GM23338 (cell line): ENCODE results near the gene SRRD. TPM values are rescaled to one million over a fixed set of nuclear protein-coding genes. Genes with fewer than 3 reads are reported as not detected.

ENCODE experiments used
- ATAC-seq: fragments of 200-7000 bp; cut with Tn5 transposase; 3 replicates; pipeline ENCODE4 v1.9.1; 2020
- DNase-seq: peaks from one replicate; pipeline ENCODE4 v3.0.0-alpha.2; 2015; ENCODE audit warnings: low spot score
- H2AFZ ChIP-seq: fragments of 200-600 bp; sonication (generic); 2 replicates; pipeline ENCODE4 v1.8.0; 2016; ENCODE audit warnings: antibody characterized with exemption, mild to moderate bottlenecking, moderate library complexity
- H3F3A ChIP-seq: fragments of 200-600 bp; sonication (generic); replicated peaks from 2 replicates; pipeline ENCODE4 v1.8.0; 2017; ENCODE audit warnings: antibody characterized with exemption, mixed run types, low read depth
- H3K27ac ChIP-seq: fragments of 200-600 bp; sonication (generic); 2 replicates; pipeline ENCODE4 v1.6.1; 2016; ENCODE audit warnings: low read depth
- H3K27me3 ChIP-seq: fragments of 200-600 bp; sonication (generic); 2 replicates; pipeline ENCODE4 v1.8.0; 2016; ENCODE audit warnings: mild to moderate bottlenecking, mixed run types, moderate library complexity; ENCODE audit not compliant: insufficient read depth
- H3K36me3 ChIP-seq: fragments of 200-600 bp; sonication (generic); 2 replicates; pipeline ENCODE4 v1.8.0; 2016; ENCODE audit warnings: mild to moderate bottlenecking; ENCODE audit not compliant: insufficient read depth
- H3K4me1 ChIP-seq: fragments of 200-600 bp; sonication (generic); 2 replicates; pipeline ENCODE4 v1.8.0; 2016; ENCODE audit warnings: mild to moderate bottlenecking, moderate library complexity; ENCODE audit not compliant: insufficient read depth
- H3K4me2 ChIP-seq: fragments of 200-600 bp; sonication (generic); 2 replicates; pipeline ENCODE4 v1.7.1; 2017; ENCODE audit warnings: mixed run types
- H3K4me3 ChIP-seq: fragments of 200-600 bp; sonication (generic); 2 replicates; pipeline ENCODE4 v1.6.1; 2016; ENCODE audit warnings: mixed run types
- H3K79me2 ChIP-seq: fragments of 200-600 bp; sonication (generic); replicated peaks from 2 replicates; pipeline ENCODE4 v1.8.0; 2017; ENCODE audit warnings: mild to moderate bottlenecking; ENCODE audit not compliant: insufficient read depth
- H3K9me2 ChIP-seq: fragments of 200-600 bp; sonication (generic); 2 replicates; pipeline ENCODE4 v1.8.0; 2017; ENCODE audit not compliant: insufficient read depth
- H4K20me1 ChIP-seq: fragments of 200-600 bp; sonication (generic); replicated peaks from 2 replicates; pipeline ENCODE4 v1.8.0; 2017; ENCODE audit warnings: mild to moderate bottlenecking; ENCODE audit not compliant: insufficient read depth
- H3K27ac Mint-ChIP-seq: 2 replicates; pipeline ENCODE4 v1.8.0; 2020; ENCODE audit warnings: inconsistent platforms, mild to moderate bottlenecking, moderate library complexity, mixed read lengths
- H3K27me3 Mint-ChIP-seq: 3 replicates; pipeline ENCODE4 v1.8.0; 2022; ENCODE audit warnings: low read depth, mild to moderate bottlenecking, moderate library complexity, mixed read lengths, inconsistent platforms; ENCODE audit not compliant: insufficient read depth, poor library complexity
- H3K36me3 Mint-ChIP-seq: 3 replicates; pipeline ENCODE4 v1.8.0; 2021; ENCODE audit warnings: low read depth, mild to moderate bottlenecking, inconsistent platforms, moderate library complexity, mixed read lengths
- H3K4me1 Mint-ChIP-seq: 3 replicates; pipeline ENCODE4 v1.8.0; 2020; ENCODE audit warnings: mild to moderate bottlenecking, inconsistent platforms, mixed read lengths
- H3K4me3 Mint-ChIP-seq: 3 replicates; pipeline ENCODE4 v1.8.0; 2021; ENCODE audit warnings: moderate library complexity, mild to moderate bottlenecking, inconsistent platforms, mixed read lengths
- H3K9me3 Mint-ChIP-seq: 3 replicates; pipeline ENCODE4 v1.8.0; 2020; ENCODE audit warnings: moderate library complexity, mild to moderate bottlenecking, inconsistent platforms, mixed read lengths
- EZH2 ChIP-seq: fragments of 200-600 bp; sonication (generic); IDR thresholded peaks from one replicate; pipeline ENCODE4 v1.8.0; 2017; ENCODE audit warnings: antibody characterized with exemption, mild to moderate bottlenecking, low read depth; ENCODE audit not compliant: unreplicated experiment
- POLR2AphosphoS5 ChIP-seq: IDR thresholded peaks from 2 replicates; pipeline ENCODE4 v1.6.1; 2016; ENCODE audit warnings: antibody characterized with exemption, low read depth
- STAT1 ChIP-seq: IDR thresholded peaks from one replicate; pipeline ENCODE4 v1.6.1; 2016; ENCODE audit warnings: antibody characterized with exemption; ENCODE audit not compliant: unreplicated experiment
- ZNF114 ChIP-seq: fragments of 250-450 bp; sonication (Bioruptor Pico); IDR thresholded peaks from 2 replicates; pipeline ENCODE4 v1.5.0; 2020; ENCODE audit warnings: mild to moderate bottlenecking, moderate library complexity
- ZNF331 ChIP-seq: fragments of 250-450 bp; sonication (Bioruptor Pico); IDR thresholded peaks from 2 replicates; pipeline ENCODE4 v1.5.0; 2020; ENCODE audit warnings: low read depth, mild to moderate bottlenecking, moderate library complexity
- polyA plus RNA-seq: library from polyadenylated mRNA; unstranded; fragments of >200 nt; fragmentation: Nextera tagmentation; extraction: Ambion mirVana; gene quantifications from 2 replicates; pipeline ENCODE4 v1.2.1, GENCODE V29; 2016
- total RNA-seq: library from RNA; depleted of rRNA; stranded (reverse); fragments of >200 nt; shearing (Covaris generic); gene quantifications from 2 replicates; pipeline ENCODE4 v1.2.3, GENCODE V29; 2014
- TF ChIP-seq, protein P1 (sequence below): IDR thresholded peaks from 2 replicates; pipeline ENCODE4 v1.6.1; 2016; ENCODE audit warnings: antibody characterized with exemption
- TF ChIP-seq, protein P2 (sequence below): IDR thresholded peaks from one replicate; pipeline ENCODE4 v1.6.1; 2018; ENCODE audit warnings: antibody characterized with exemption; ENCODE audit not compliant: unreplicated experiment
- TF ChIP-seq, protein P3 (sequence below), 2 experiments: fragments of 200-600 bp in 1 of 2; sonication (generic) in 1 of 2; conservative IDR thresholded peaks; 2 replicates each; pipeline versions ENCODE4 v1.5.1 to v1.6.1; 2016 to 2017; ENCODE audit warnings: antibody characterized with exemption in 2 of 2, low read depth in 2 of 2, mild to moderate bottlenecking in 2 of 2, moderate library complexity in 1 of 2
- TF ChIP-seq, protein P4 (sequence below): fragments of 250-450 bp; sonication (Bioruptor Pico); IDR thresholded peaks from 2 replicates; pipeline ENCODE4 v1.5.0; 2020; ENCODE audit warnings: mild to moderate bottlenecking, moderate library complexity

SRRD gene
- total and polyA plus RNA-seq, 2 experiments from 2014 or later: 17.8 to 23.2 TPM

DNA sequence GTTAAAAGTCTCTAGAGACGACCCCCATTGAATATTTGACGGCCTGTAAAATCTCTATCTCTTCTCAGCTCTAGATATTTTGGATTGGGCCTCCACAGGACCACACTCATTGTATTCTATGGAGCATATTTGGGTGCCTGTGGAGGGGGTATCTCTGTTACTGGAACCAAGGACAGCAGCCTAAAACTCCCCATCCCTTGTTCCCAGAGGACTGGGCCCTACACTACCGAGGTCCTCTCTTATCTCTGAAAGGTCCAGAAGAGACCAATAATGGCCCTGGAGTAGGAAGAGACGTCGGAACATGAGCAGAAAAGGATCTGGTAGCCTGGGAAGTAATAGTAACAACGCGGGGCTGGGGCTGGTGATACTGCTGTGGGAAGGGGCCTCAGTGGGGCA lies 636 bp upstream of the SRRD start:
- peaks cover 14% of the 10 kb centered on the region for H3K36me3 ChIP-seq
- H3K27ac Mint-ChIP-seq: peak overlapping the region; percentile 98
- DNase-seq (no peak), ATAC-seq (peak; percentile 17)
- H3K27me3 Mint-ChIP-seq: peaks cover 2% of the 10 kb centered on the region
- peak overlapping the region; percentile 98 for H3K4me3 Mint-ChIP-seq
- peaks cover 27% of the 10 kb centered on the region for H3K4me1 ChIP-seq
- H3K4me2 ChIP-seq: peak overlapping the region; percentile 100
- H3K4me3 ChIP-seq: peak overlapping the region; percentile 99
- H3K36me3 Mint-ChIP-seq: peaks cover 22% of the 10 kb centered on the region
- H3K4me1 Mint-ChIP-seq: peaks cover 43% of the 10 kb centered on the region
- TF ChIP-seq, protein P1, sequence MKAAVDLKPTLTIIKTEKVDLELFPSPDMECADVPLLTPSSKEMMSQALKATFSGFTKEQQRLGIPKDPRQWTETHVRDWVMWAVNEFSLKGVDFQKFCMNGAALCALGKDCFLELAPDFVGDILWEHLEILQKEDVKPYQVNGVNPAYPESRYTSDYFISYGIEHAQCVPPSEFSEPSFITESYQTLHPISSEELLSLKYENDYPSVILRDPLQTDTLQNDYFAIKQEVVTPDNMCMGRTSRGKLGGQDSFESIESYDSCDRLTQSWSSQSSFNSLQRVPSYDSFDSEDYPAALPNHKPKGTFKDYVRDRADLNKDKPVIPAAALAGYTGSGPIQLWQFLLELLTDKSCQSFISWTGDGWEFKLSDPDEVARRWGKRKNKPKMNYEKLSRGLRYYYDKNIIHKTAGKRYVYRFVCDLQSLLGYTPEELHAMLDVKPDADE: no peak
- TF ChIP-seq STAT1 (no peak), ZNF331 (CRISPR knock-in tag) (no peak)
- TF ChIP-seq, protein P2, sequence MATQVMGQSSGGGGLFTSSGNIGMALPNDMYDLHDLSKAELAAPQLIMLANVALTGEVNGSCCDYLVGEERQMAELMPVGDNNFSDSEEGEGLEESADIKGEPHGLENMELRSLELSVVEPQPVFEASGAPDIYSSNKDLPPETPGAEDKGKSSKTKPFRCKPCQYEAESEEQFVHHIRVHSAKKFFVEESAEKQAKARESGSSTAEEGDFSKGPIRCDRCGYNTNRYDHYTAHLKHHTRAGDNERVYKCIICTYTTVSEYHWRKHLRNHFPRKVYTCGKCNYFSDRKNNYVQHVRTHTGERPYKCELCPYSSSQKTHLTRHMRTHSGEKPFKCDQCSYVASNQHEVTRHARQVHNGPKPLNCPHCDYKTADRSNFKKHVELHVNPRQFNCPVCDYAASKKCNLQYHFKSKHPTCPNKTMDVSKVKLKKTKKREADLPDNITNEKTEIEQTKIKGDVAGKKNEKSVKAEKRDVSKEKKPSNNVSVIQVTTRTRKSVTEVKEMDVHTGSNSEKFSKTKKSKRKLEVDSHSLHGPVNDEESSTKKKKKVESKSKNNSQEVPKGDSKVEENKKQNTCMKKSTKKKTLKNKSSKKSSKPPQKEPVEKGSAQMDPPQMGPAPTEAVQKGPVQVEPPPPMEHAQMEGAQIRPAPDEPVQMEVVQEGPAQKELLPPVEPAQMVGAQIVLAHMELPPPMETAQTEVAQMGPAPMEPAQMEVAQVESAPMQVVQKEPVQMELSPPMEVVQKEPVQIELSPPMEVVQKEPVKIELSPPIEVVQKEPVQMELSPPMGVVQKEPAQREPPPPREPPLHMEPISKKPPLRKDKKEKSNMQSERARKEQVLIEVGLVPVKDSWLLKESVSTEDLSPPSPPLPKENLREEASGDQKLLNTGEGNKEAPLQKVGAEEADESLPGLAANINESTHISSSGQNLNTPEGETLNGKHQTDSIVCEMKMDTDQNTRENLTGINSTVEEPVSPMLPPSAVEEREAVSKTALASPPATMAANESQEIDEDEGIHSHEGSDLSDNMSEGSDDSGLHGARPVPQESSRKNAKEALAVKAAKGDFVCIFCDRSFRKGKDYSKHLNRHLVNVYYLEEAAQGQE: peak; percentile 20
- no peaks in the 10 kb centered on the region for H3K27me3 ChIP-seq
- H2AFZ ChIP-seq: peak overlapping the region; percentile 88
- peaks cover 20% of the 10 kb centered on the region for H3F3A ChIP-seq
- 0 out of 3 replicates have a peak, but pooled peaks cover 2% of the 10 kb centered on the region for H3K9me3 Mint-ChIP-seq
- peak overlapping the region; percentile 99 for H3K27ac ChIP-seq
- peaks cover 76% of the 10 kb centered on the region for H3K79me2 ChIP-seq
- no peaks in the 10 kb centered on the region for H3K9me2 ChIP-seq
- H4K20me1 ChIP-seq: peaks cover 9% of the 10 kb centered on the region; the same call in 1 of the 2 replicates

DNA sequence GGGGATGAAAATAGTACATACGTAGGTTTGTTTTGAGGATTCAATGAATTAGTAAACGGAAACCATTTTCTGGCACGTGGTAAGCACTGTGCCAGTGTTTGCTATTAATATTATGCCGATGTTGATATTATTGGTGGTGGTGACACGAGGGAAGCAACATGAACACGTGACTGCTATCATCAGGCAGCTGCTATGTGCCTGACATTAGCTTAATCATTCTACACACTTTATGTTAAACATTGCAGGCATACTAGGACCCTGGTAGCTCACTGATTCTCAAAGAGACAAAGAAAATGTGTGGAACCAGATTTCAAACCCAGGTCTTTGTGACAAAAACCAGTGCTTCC lies 656 bp downstream of the SRRD start:
- H4K20me1 ChIP-seq: peaks cover 9% of the 10 kb centered on the region; the same call in 1 of the 2 replicates
- H3K27ac ChIP-seq: peak overlapping the region; percentile 99
- H3F3A ChIP-seq: peaks cover 25% of the 10 kb centered on the region
- ATAC-seq (no peak), DNase-seq (peak; percentile 21)
- peaks cover 21% of the 10 kb centered on the region for H3K36me3 ChIP-seq
- H3K4me3 ChIP-seq: peak overlapping the region; percentile 99
- no peaks in the 10 kb centered on the region for H3K9me2 ChIP-seq
- peak overlapping the region; percentile 98 for H3K4me3 Mint-ChIP-seq
- H3K4me1 Mint-ChIP-seq: peaks cover 41% of the 10 kb centered on the region
- H3K79me2 ChIP-seq: peaks cover 67% of the 10 kb centered on the region
- H3K4me2 ChIP-seq: peak overlapping the region; percentile 97
- H3K27ac Mint-ChIP-seq: peak overlapping the region; percentile 90
- H3K27me3 ChIP-seq: no peaks in the 10 kb centered on the region
- peaks cover 27% of the 10 kb centered on the region for H3K36me3 Mint-ChIP-seq
- 0 out of 3 replicates have a peak, but pooled peaks cover 2% of the 10 kb centered on the region for H3K9me3 Mint-ChIP-seq
- H2AFZ ChIP-seq: peak overlapping the region; percentile 94
- H3K4me1 ChIP-seq: peaks cover 27% of the 10 kb centered on the region
- H3K27me3 Mint-ChIP-seq: peaks cover 2% of the 10 kb centered on the region
- TF ChIP-seq, protein P3, sequence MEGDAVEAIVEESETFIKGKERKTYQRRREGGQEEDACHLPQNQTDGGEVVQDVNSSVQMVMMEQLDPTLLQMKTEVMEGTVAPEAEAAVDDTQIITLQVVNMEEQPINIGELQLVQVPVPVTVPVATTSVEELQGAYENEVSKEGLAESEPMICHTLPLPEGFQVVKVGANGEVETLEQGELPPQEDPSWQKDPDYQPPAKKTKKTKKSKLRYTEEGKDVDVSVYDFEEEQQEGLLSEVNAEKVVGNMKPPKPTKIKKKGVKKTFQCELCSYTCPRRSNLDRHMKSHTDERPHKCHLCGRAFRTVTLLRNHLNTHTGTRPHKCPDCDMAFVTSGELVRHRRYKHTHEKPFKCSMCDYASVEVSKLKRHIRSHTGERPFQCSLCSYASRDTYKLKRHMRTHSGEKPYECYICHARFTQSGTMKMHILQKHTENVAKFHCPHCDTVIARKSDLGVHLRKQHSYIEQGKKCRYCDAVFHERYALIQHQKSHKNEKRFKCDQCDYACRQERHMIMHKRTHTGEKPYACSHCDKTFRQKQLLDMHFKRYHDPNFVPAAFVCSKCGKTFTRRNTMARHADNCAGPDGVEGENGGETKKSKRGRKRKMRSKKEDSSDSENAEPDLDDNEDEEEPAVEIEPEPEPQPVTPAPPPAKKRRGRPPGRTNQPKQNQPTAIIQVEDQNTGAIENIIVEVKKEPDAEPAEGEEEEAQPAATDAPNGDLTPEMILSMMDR (conservative IDR thresholded peaks at IDR 0.05; ENCODE audit: low read depth in 2 of 2): no peak
- TF ChIP-seq ZNF331 (CRISPR knock-in tag) (no peak), ZNF114 (CRISPR knock-in tag) (no peak), POLR2AphosphoS5 (no peak), EZH2 (no peak)
- TF ChIP-seq, protein P4, sequence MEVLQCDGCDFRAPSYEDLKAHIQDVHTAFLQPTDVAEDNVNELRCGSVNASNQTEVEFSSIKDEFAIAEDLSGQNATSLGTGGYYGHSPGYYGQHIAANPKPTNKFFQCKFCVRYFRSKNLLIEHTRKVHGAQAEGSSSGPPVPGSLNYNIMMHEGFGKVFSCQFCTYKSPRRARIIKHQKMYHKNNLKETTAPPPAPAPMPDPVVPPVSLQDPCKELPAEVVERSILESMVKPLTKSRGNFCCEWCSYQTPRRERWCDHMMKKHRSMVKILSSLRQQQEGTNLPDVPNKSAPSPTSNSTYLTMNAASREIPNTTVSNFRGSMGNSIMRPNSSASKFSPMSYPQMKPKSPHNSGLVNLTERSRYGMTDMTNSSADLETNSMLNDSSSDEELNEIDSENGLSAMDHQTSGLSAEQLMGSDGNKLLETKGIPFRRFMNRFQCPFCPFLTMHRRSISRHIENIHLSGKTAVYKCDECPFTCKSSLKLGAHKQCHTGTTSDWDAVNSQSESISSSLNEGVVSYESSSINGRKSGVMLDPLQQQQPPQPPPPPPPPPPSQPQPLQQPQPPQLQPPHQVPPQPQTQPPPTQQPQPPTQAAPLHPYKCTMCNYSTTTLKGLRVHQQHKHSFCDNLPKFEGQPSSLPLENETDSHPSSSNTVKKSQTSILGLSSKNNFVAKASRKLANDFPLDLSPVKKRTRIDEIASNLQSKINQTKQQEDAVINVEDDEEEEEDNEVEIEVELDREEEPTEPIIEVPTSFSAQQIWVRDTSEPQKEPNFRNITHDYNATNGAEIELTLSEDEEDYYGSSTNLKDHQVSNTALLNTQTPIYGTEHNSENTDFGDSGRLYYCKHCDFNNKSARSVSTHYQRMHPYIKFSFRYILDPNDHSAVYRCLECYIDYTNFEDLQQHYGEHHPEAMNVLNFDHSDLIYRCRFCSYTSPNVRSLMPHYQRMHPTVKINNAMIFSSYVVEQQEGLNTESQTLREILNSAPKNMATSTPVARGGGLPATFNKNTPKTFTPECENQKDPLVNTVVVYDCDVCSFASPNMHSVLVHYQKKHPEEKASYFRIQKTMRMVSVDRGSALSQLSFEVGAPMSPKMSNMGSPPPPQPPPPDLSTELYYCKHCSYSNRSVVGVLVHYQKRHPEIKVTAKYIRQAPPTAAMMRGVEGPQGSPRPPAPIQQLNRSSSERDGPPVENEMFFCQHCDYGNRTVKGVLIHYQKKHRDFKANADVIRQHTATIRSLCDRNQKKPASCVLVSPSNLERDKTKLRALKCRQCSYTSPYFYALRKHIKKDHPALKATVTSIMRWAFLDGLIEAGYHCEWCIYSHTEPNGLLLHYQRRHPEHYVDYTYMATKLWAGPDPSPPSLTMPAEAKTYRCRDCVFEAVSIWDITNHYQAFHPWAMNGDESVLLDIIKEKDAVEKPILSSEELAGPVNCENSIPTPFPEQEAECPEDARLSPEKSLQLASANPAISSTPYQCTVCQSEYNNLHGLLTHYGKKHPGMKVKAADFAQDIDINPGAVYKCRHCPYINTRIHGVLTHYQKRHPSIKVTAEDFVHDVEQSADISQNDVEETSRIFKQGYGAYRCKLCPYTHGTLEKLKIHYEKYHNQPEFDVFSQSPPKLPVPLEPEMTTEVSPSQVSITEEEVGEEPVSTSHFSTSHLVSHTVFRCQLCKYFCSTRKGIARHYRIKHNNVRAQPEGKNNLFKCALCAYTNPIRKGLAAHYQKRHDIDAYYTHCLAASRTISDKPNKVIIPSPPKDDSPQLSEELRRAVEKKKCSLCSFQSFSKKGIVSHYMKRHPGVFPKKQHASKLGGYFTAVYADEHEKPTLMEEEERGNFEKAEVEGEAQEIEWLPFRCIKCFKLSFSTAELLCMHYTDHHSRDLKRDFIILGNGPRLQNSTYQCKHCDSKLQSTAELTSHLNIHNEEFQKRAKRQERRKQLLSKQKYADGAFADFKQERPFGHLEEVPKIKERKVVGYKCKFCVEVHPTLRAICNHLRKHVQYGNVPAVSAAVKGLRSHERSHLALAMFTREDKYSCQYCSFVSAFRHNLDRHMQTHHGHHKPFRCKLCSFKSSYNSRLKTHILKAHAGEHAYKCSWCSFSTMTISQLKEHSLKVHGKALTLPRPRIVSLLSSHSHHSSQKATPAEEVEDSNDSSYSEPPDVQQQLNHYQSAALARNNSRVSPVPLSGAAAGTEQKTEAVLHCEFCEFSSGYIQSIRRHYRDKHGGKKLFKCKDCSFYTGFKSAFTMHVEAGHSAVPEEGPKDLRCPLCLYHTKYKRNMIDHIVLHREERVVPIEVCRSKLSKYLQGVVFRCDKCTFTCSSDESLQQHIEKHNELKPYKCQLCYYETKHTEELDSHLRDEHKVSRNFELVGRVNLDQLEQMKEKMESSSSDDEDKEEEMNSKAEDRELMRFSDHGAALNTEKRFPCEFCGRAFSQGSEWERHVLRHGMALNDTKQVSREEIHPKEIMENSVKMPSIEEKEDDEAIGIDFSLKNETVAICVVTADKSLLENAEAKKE: no peak
